Activated CD8-positive, alpha-beta memory T cell treated with anti-CD3 and anti-CD28 coated beads, Interleukin-2, amount 10 ng/mL, durations not matched to agents 7 days and 5 days (primary cell): ENCODE data around the gene MAPT. TPM values are rescaled to one million over a fixed set of nuclear protein-coding genes. Genes with fewer than 3 reads are reported as not detected.
"Not testable (repeated sequence)": the region's sequence is repeated elsewhere in the genome, so short reads cannot be mapped to it uniquely, and the experiment has no call there.

Experiments
- ATAC-seq: fragments of 150-1000 bp; cut with Tn5 transposase; one replicate; pipeline ENCODE4 v1.10.0; 2021; ENCODE audit warnings: moderate library complexity
- CTCF ChIA-PET: fragments of 350-600 bp; sonication (Branson Sonifier 250); formaldehyde crosslinking; loops from one replicate; lab custom pipeline; 2021; ENCODE audit warnings: antibody characterized with exemption; lab: Charles Lee
- DNase-seq: peaks from one replicate; pipeline ENCODE4 v3.0.0-alpha.2; 2020
- H3K27ac Mint-ChIP-seq: one replicate; pipeline ENCODE4 v1.8.0; 2021; ENCODE audit warnings: mild to moderate bottlenecking, mixed read lengths
- H3K27me3 Mint-ChIP-seq: one replicate; pipeline ENCODE4 v1.8.0; 2021; ENCODE audit warnings: mixed read lengths
- H3K36me3 Mint-ChIP-seq: one replicate; pipeline ENCODE4 v1.8.0; 2021; ENCODE audit warnings: mild to moderate bottlenecking, mixed read lengths
- H3K4me1 Mint-ChIP-seq: one replicate; pipeline ENCODE4 v1.8.0; 2021; ENCODE audit warnings: mixed read lengths
- H3K4me3 Mint-ChIP-seq: one replicate; pipeline ENCODE4 v1.8.0; 2021; ENCODE audit warnings: mild to moderate bottlenecking, moderate library complexity, mixed read lengths
- H3K9me3 Mint-ChIP-seq: one replicate; pipeline ENCODE4 v1.8.0; 2022; ENCODE audit warnings: low read depth, mixed read lengths
- total RNA-seq, 2 experiments: library from RNA; stranded (reverse); gene quantifications; one replicate each; pipeline ENCODE4 v1.2.3, GENCODE V29; 2021

The MAPT gene
- total RNA-seq, 2 experiments from 2014 or later: 0.15 TPM; not detected in 1

DNA sequence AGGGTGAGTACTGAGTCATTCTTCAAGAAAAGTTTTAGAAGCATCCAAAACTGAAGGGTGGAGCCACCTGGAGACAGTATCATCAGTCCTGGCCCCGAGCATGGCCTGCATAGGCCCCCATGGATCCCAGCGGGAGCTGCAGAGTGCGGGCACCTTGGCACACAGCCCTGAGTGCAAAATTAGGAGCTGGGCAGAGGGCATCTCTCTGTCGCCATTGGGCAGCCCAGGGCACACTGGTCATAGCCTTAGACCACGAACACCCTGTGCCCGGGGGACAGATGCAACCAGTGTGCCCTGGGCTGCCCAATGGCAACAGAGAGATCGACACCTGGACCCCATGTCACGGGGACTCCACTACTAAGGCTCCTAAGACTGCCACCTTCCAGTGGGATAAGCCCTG lies 14.6 kb downstream of the MAPT start:
- H3K27ac Mint-ChIP-seq: no peak overlapping the region
- CTCF ChIA-PET: interaction anchor here (1.0 kb wide), 1 partner anchor 9 kb away, joined by 3 read pairs; no protein-coding TSS in a partner anchor
- peaks cover 8% of the 10 kb centered on the region for H3K36me3 Mint-ChIP-seq
- H3K9me3 Mint-ChIP-seq: peaks cover 8% of the 10 kb centered on the region
- DNase-seq (no peak), ATAC-seq (no peak)
- H3K4me1 Mint-ChIP-seq: peaks cover 22% of the 10 kb centered on the region
- no peak overlapping the region for H3K4me3 Mint-ChIP-seq
- H3K27me3 Mint-ChIP-seq: peaks cover 34% of the 10 kb centered on the region

DNA sequence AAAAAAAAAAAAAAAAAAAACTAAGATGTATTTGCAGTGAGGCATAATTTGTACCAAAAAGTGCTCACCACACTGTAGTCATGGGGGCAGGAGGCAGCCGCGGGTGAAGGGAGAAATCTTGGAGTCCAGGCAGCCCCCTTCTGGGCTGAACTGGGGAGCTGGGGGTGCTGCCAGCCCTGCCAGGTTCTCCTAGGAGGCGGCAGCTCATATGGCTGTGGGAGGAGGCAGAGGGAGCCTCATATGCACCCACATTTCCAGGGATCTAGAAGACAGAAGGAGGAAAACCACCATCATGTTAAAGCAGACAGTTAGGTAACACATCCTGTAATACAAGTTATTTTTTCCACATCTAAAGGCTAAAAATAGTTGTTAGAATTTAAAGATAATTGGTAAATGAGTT lies 16.3 kb downstream of the MAPT start:
- H3K4me3 Mint-ChIP-seq: no peak overlapping the region
- CTCF ChIA-PET: no interaction called here
- peaks cover 8% of the 10 kb centered on the region for H3K36me3 Mint-ChIP-seq
- peaks cover 22% of the 10 kb centered on the region for H3K4me1 Mint-ChIP-seq
- peaks cover 8% of the 10 kb centered on the region for H3K9me3 Mint-ChIP-seq
- ATAC-seq: no peak
- DNase-seq: no peak
- H3K27ac Mint-ChIP-seq: no peak overlapping the region
- peaks cover 31% of the 10 kb centered on the region for H3K27me3 Mint-ChIP-seq

GRCh38 chr17:45912319-45912718 lies 18.0 kb downstream of the MAPT start:
- H3K9me3 Mint-ChIP-seq: peaks cover 8% of the 10 kb centered on the region

DNA sequence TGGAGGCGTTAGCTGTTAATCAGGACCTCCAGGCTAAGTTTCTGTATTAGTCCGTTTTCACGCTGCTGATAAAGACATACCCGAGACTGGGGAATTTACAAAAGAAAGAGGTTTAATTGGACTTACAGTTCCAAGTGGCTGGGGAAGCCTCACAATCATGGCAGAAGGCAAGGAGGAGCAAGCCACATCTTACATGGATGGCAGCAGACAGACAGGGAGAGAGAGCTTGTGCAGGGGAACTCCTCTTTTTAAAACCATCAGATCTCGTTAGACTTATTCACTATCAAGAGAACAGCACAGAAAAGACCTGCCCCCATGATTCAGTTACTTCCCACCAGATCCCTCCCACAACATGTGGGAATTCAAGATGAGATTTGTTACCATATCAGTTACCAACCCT lies 18.7 kb downstream of the MAPT start:
- ATAC-seq, CTCF ChIA-PET, DNase-seq, H3K4me1 Mint-ChIP-seq, H3K9me3 Mint-ChIP-seq, H3K36me3 Mint-ChIP-seq, H3K4me3 Mint-ChIP-seq, H3K27ac Mint-ChIP-seq: not testable (repeated sequence)
- peaks cover 19% of the 10 kb centered on the region for H3K27me3 Mint-ChIP-seq

More at GRCh38 chr17:45912319-45912718, 18.0 kb downstream of the MAPT start:
- ATAC-seq (no peak), DNase-seq (no peak)
- peaks cover 14% of the 10 kb centered on the region for H3K4me1 Mint-ChIP-seq
- peaks cover 20% of the 10 kb centered on the region for H3K27me3 Mint-ChIP-seq
- CTCF ChIA-PET: no interaction called here
- peaks cover 8% of the 10 kb centered on the region for H3K36me3 Mint-ChIP-seq
- H3K27ac Mint-ChIP-seq: no peak overlapping the region
- H3K4me3 Mint-ChIP-seq: no peak overlapping the region

GRCh38 chr17:45914047-45914717 lies 19.8 kb downstream of the MAPT start:
- no peak for DNase-seq
- Mint-ChIP-seq H3K36me3 (peaks cover 8% of the 10 kb centered on the region), H3K27ac (no peak overlapping the region), H3K9me3 (peaks cover 8% of the 10 kb centered on the region), H3K4me1 (no peaks in the 10 kb centered on the region), H3K4me3 (no peak overlapping the region), H3K27me3 (peaks cover 20% of the 10 kb centered on the region)
- CTCF ChIA-PET: no interaction called here
- ATAC-seq: no peak

DNA sequence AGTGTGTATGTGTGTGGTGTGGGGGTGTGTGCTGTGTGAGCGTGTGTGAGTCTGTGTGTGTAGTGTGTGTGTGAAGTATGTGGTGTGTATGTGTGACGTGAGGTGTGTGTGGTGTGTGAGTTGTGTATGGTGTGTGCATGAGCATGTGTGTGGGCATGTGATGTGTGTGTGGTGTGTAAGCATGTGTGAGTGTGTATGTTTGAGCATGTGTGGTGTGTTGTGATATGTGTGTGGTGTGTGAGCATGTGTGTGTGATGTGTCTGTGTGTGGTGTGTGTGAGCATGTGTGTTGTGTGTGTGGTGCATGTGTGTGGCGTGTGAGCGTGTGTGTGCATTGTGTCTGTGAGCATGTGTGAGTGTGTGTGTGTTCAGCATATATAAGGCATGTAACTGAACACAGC lies 20.9 kb downstream of the MAPT start:
- Mint-ChIP-seq H3K9me3 (peaks cover 8% of the 10 kb centered on the region), H3K36me3 (peaks cover 8% of the 10 kb centered on the region), H3K4me1 (no peaks in the 10 kb centered on the region), H3K4me3 (no peak overlapping the region), H3K27me3 (peaks cover 20% of the 10 kb centered on the region), H3K27ac (no peak overlapping the region)
- no peak for DNase-seq
- ATAC-seq: no peak
- CTCF ChIA-PET: no interaction called here

DNA sequence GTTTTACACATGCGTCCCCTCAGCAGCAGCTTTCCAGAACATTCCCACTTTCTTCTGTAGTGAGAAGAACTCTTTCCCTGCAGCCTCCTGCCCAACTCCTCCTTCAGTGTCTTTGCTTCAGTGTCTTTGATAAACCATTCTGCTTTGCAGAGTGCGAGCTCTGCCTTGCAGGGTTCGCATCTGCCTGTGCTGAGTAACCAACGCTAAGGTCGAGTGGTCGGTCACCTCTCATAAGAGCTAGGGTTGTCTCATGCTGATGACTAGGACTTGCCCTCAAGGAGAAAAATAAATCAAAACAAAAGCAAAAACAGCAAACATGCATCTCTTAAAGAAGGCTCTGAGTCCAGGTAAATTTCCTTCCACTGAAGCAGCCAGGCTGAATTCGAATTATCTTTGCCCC lies 22.7 kb downstream of the MAPT start:
- H3K27me3 Mint-ChIP-seq: peaks cover 23% of the 10 kb centered on the region
- no peak overlapping the region for H3K4me3 Mint-ChIP-seq
- ATAC-seq (no peak), DNase-seq (no peak)
- H3K27ac Mint-ChIP-seq: no peak overlapping the region
- CTCF ChIA-PET: no interaction called here
- H3K4me1 Mint-ChIP-seq: no peaks in the 10 kb centered on the region
- H3K36me3 Mint-ChIP-seq: peaks cover 7% of the 10 kb centered on the region
- peaks cover 8% of the 10 kb centered on the region for H3K9me3 Mint-ChIP-seq

- DNase-seq (no peak), ATAC-seq (no peak)
- CTCF ChIA-PET: no interaction called here
- Mint-ChIP-seq H3K27ac (no peak overlapping the region), H3K27me3 (peaks cover 21% of the 10 kb centered on the region), H3K36me3 (no peaks in the 10 kb centered on the region), H3K9me3 (no peaks in the 10 kb centered on the region), H3K4me3 (no peak overlapping the region), H3K4me1 (no peaks in the 10 kb centered on the region)
Measured at GRCh38 chr17:45918241-45918745, 23.9 kb downstream of the MAPT start.

GRCh38 chr17:45919136-45919535 lies 24.8 kb downstream of the MAPT start:
- Mint-ChIP-seq H3K4me3 (no peak overlapping the region), H3K27me3 (peaks cover 23% of the 10 kb centered on the region), H3K27ac (no peak overlapping the region), H3K4me1 (no peaks in the 10 kb centered on the region), H3K36me3 (no peaks in the 10 kb centered on the region), H3K9me3 (no peaks in the 10 kb centered on the region)
- DNase-seq (no peak), ATAC-seq (no peak)
- CTCF ChIA-PET: no interaction called here

GRCh38 chr17:45920083-45920482 lies 25.7 kb downstream of the MAPT start:
- H3K4me3 Mint-ChIP-seq: no peak overlapping the region
- no peaks in the 10 kb centered on the region for H3K4me1 Mint-ChIP-seq
- CTCF ChIA-PET: no interaction called here
- DNase-seq: no peak
- H3K27me3 Mint-ChIP-seq: peaks cover 24% of the 10 kb centered on the region
- no peaks in the 10 kb centered on the region for H3K36me3 Mint-ChIP-seq
- no peaks in the 10 kb centered on the region for H3K9me3 Mint-ChIP-seq
- H3K27ac Mint-ChIP-seq: no peak overlapping the region
- ATAC-seq: no peak

- H3K36me3 Mint-ChIP-seq: no peaks in the 10 kb centered on the region
- CTCF ChIA-PET: interaction anchor here (1.4 kb wide), 1 partner anchor 25 kb away, joined by 3 read pairs; no protein-coding TSS in a partner anchor
- peaks cover 24% of the 10 kb centered on the region for H3K27me3 Mint-ChIP-seq
- H3K9me3 Mint-ChIP-seq: no peaks in the 10 kb centered on the region
- no peak overlapping the region for H3K27ac Mint-ChIP-seq
- no peaks in the 10 kb centered on the region for H3K4me1 Mint-ChIP-seq
- DNase-seq: no peak
- H3K4me3 Mint-ChIP-seq: no peak overlapping the region
- ATAC-seq: no peak
Measured at GRCh38 chr17:45923511-45924268, 29.3 kb downstream of the MAPT start.

DNA sequence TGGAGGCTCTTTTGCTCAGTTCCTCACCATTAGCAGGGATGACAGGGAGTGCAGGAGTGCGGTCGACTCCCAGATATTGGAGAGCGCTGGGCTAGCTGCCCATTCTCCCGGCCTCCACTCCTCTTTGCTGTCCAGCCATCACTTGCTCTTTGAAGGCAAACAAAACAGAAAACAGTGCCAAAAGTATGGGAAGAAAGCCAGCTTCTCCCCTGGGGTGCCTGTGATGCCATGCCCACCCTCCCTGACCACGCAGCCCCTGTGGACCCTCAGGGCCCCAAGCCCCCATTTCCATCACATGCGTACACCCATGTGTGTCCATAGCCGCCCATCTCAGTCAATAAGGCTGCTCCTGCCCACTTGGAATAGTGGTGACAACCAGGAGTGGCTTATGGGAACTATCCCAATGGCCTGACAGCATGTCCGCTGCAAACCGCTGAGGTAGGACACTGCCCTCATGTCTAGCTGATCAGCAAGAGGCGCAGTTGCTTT lies 30.0 kb downstream of the MAPT start:
- no peaks in the 10 kb centered on the region for H3K9me3 Mint-ChIP-seq
- no peak overlapping the region for H3K27ac Mint-ChIP-seq
- H3K4me1 Mint-ChIP-seq: no peaks in the 10 kb centered on the region
- H3K4me3 Mint-ChIP-seq: no peak overlapping the region
- no peaks in the 10 kb centered on the region for H3K36me3 Mint-ChIP-seq
- DNase-seq (no peak), ATAC-seq (no peak)
- CTCF ChIA-PET: interaction anchor here (1.4 kb wide), 1 partner anchor 24 kb away, joined by 3 read pairs; no protein-coding TSS in a partner anchor
- H3K27me3 Mint-ChIP-seq: peaks cover 24% of the 10 kb centered on the region

DNA sequence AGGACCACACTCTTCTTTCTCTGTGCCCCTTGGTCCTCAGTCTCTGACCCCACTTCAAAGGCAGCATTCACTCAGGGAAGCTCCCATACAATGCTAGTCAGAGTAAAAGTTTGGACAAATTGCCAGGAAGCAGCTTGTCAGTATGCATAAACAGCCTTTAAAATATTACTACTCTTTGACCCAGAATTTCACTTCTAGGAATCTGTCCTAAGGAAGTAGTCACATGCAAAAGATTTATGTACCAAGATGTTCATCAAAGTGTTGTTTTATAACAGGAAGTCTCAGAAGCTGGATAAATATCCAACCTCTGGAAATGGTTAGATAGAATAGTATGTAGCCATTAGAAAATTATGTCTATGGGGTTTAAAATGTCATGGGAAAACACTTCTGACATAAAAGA lies 31.0 kb downstream of the MAPT start:
- H3K4me3 Mint-ChIP-seq: no peak overlapping the region
- H3K27ac Mint-ChIP-seq: no peak overlapping the region
- DNase-seq (no peak), ATAC-seq (no peak)
- H3K9me3 Mint-ChIP-seq: no peaks in the 10 kb centered on the region
- H3K36me3 Mint-ChIP-seq: no peaks in the 10 kb centered on the region
- CTCF ChIA-PET: no interaction called here
- H3K4me1 Mint-ChIP-seq: no peaks in the 10 kb centered on the region
- H3K27me3 Mint-ChIP-seq: peaks cover 33% of the 10 kb centered on the region

GRCh38 chr17:45927247-45927646 lies 32.9 kb downstream of the MAPT start:
- CTCF ChIA-PET: no interaction called here
- H3K36me3 Mint-ChIP-seq: no peaks in the 10 kb centered on the region
- no peak for ATAC-seq
- no peak for DNase-seq
- no peak overlapping the region for H3K27ac Mint-ChIP-seq
- H3K27me3 Mint-ChIP-seq: peaks cover 38% of the 10 kb centered on the region
- H3K4me1 Mint-ChIP-seq: no peaks in the 10 kb centered on the region
- H3K9me3 Mint-ChIP-seq: no peaks in the 10 kb centered on the region
- H3K4me3 Mint-ChIP-seq: no peak overlapping the region
